ENCODE data around the gene ZNF579.
"Not testable (repeated sequence)": the region's sequence is repeated elsewhere in the genome, so short reads cannot be mapped to it uniquely, and the experiment has no call there.

The ZNF579 gene

DNA sequence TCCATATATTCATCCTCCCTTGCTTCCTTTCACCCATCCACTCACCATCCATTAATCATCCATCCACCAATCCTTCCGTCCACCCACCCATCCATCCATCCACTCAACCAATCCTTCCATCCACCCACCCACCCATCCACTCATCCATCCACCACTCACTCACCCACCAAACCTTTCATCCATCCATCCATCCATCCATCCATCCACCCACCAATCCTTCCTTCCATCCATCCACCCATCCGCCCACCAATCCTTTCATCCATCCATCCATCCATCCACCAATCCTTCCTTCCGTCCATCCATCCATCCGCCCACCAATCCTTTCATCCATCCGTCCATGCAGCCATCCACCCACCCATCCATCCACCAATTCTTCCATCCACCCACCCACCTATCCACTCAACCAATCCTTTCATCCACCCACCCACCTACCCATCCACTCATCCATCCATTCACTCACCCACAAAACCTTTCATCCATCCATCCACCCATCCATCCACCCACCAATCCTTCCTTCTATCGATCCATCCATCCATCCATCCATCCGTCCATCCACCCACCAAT is 38.3 kb downstream of the ZNF579 start:
- no peak for DNase-seq (ENCODE audit: extremely low read depth in 1 of 2, low read depth in 1 of 2)

DNA sequence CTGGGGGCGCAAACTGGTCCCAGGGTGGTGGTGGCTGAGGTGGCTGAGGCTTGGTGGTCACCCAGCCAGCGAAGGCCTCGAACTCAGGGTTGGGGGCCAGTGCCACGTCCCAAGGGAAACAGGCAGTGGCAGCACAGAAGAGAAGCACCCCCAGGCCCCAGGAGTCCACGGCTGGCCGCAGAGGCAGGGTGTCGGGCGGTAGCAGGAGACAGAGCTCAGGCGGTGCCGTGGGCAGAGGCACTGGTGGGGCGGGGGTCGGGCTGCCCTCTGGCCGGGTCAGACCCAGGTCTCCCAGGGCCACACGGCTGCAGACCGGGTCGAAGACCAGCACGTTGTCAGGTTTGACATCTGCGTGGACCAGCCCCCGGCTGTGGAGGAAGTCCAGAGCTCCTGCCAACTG is 39.6 kb downstream of the ZNF579 start:
- DNase-seq (ENCODE audit: extremely low read depth in 1 of 2, low read depth in 1 of 2), result no peak

DNA sequence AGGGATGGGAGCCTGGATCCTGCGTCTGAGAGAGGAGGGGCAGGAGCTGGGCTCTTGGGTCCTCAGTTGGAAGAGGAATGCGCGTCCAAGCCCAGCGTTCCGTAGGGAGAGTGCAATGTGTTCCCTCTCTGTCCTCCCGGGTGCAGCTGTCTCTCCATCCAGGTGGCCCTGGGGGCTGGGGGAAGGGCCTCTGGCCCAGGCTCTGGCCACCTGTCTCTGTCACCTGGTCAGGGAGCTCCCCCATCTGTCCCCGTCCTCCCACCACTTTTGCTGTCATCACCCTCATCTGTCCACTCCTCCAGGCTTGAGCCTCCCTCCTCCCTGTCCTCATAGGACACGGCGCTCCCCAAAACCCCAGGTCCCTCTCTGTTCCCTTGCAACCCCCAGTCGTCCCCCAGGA is 40.0 kb downstream of the ZNF579 start:
- no peak for DNase-seq (ENCODE audit: extremely low read depth in 1 of 2, low read depth in 1 of 2)

DNA sequence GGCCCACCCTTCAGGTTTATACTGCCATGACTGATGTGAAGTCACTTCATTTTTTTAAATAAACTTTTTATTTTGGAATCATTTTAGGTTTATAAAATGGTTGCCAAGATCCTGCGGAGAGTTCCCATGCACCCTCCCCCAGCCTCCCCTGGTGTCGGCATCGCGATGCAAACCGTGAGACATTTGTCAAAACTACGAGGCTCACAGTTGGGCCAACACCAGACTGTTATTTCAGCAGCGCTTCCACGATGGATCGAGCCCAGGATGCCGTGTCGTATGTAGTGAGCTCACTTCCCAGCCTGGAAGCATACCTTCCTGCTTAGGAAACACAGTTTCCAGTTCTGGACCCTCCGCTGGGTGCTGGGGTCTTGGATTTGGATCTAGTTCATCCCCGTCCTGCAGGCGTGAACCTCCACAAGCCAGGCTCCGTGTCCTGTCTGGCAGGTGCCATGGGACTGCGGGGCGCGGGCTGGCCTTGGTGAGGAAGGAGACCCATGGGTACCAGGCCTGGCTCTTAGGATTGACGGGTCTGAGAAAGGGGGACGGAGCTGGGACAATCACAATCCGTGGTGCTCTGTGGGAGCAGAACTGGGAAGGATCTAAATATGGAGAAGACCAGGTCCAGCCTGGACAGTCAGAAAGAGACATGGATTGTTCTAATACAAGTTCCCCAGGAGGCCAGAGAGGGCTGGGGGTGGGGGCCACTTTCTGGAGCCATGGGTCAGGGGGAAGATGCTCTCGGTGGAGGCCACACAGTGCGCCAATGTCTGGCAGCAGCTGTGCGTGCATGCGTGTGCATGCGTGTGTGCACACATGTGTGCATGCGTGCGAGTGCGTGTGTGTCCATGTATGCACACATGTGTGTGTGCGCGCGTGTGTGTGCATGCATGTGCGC is 41.3 kb downstream of the ZNF579 start:
- DNase-seq (ENCODE audit: extremely low read depth in 1 of 2, low read depth in 1 of 2), result no peak

DNA sequence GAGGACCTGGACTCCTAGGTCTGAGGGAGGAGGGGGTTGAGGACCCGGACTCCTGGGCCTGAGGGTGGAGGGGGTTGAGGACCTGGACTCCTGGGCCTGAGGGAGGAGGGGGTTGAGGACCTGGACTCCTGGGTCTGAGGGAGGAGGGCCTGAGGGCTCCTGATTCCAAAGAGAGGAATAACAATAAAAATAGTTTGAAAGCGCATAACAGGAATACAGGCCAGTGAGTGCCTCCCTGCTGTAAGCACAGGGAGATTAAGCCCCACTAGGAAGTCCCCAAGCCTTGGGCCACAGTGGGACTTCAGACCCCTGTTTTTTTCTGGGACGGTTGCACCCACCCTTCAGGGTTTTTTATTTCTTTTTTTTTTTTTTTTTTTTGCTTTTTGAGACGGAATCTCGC is 42.5 kb downstream of the ZNF579 start:
- no peak for DNase-seq (ENCODE audit: extremely low read depth in 1 of 2, low read depth in 1 of 2)

DNA sequence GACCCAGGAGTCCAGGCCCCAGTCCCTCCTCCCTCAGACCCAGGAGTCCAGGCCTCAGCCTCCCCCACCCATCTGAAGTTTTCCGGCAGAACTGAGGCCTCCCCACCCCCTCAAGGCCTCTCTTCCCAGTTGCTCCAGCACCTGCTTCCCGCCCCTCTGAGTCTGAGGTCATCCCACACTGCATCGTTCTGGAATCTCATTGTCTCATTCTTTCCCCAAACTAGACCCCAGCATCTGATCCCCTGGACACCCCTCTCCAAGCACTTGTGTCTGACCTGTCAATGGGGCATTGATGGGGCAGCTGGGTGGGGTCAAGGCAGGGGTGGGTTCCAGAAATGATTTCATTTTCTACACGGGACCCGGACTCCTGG is 42.9 kb downstream of the ZNF579 start:
- no peak for DNase-seq (ENCODE audit: extremely low read depth in 1 of 2, low read depth in 1 of 2)

DNA sequence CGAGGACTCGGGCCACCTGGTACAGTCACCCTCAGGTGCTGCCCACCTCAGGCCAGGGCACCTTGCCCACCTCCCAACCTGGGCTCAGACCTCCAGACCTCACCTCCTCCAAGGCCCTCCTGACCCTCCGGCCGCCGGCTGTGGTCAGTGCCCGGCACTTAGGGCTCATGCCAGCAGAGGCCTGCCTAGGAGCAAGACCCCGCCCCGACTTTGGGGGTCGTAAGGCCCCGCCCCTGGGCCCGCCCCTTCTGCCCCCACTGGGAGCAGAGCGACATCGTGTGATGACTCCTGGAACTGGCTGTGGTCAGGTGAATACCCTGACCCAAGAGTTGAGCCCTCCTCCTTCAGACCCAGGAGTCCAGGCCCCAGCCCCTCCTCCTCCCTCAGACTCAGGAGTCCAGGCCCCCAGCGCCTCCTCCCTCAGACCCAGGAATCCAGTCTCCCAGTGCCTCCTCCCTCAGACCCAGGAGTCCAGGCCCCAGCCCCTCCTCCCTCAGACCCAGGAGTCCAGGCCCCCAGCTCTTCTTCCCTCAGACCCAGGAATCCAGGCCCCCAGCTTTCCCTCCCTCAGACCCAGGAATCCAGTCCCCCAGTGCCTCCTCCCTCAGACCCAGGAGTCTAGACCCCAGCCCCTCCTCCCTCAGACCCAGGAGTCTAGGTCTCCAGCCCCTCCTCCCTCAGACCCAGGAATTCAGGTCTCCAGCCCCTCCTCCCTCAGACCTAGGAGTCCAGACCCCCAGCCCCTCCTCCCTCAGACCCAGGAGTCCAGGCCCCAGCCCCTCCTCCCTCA is 43.5 kb downstream of the ZNF579 start, which contains the start of gene SBK2:
Gene SBK2 (minus strand): TSS at position 183 of the 790 bp plus-strand sequence. CDS start 839 bp downstream, outside the sequence.
- DNase-seq (ENCODE audit: extremely low read depth in 1 of 2, low read depth in 1 of 2), result no peak

DNA sequence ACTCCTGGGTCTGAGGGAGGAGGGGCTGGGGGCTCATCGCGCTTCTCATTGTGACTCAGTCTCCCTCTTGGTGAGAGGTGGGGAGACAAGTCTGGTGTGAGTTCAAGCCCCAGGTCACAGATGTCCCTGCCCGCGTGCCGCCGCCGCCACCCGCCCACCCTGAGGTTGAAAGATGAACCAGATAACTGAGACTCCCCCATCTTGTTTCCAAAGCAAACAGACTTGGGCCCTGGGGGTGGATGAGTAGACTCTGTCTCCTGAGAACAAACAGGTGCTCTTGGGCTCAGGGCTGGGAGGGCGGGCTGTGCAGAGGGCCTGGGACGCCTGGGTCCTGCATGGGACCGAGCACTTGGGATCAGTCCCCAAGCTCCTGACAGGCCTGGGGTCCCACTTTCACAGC is 44.3 kb downstream of the ZNF579 start:
- DNase-seq (ENCODE audit: extremely low read depth in 1 of 2, low read depth in 1 of 2), result no peak

DNA sequence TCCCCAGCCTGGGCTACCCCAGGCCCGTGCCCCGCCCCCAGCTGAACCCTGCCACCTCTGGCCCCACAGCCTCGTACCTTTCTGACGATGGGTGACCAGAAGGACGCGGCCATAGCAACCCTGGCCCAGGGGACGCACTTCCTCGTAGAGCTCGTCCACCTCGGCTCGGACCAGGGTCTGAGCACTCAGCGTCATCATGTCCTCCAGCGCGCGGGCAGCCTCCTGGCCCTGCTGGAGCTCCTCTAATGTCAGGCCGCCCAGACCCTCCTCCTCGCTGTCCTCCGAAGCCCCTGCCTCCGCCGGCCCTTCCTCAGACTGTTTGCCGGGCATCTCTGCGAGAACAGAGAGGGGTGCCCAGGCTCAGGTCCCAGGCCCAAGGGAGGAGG is 44.7 kb downstream of the ZNF579 start:
- DNase-seq (ENCODE audit: extremely low read depth in 1 of 2, low read depth in 1 of 2), result no peak

DNA sequence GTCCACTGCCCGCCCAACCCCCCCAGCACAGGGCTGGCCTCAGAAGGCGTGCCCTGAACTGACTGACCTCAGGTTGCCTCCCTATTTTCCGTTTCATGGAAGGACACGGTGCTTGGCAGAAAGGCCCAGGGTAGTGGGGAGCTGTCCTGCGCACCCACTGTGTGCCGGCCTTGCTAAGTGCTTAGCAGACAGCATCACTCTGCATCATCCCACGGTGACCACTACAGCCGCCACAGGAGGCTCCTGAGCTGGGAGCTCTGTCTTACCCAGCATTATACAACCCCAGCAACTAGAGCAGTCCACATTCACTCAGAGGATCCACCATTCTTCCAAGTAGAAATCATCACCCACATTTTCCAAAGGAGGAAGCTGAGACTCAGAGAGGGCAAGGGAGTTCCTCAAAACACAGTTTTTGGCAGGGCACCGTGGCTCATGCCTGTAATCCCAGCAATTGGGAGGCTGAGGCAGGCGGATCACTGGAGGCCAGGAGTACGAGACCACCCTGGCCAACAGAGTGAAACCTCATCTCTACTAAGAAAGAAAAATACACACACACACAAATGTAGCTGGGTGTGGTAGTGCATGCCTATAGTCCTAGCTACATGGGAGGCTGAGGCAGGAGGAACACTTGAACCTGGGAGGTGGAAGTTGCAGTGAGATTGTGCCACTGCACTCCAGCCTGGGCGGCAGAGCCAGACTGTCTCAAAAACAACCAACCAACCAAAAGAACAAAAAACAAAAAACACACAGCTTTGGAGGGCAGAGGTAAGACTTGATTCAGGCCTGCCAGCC is 45.3 kb downstream of the ZNF579 start:
- no peak for DNase-seq (ENCODE audit: extremely low read depth in 1 of 2, low read depth in 1 of 2)

DNA sequence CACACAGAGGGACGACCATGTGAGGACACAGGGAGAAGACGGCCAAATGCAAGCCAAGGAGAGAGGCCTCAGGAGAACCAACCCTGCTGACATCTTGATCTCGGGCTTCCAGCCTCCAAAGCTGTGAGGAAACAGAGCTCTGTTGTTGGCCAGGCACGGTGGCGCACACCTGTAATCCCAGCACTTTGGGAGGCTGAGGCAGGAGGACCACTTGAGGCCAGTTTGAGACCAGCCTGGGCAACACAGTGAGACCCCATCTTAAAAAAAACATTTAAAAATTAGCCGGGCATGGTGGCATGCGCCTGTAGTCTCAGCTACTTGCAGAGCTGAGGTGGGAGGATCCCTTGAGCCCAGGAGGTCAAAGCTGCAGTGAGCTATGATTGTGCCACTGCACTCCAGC is 46.4 kb downstream of the ZNF579 start:
- not testable (repeated sequence) for DNase-seq (ENCODE audit: extremely low read depth in 1 of 2, low read depth in 1 of 2)

DNA sequence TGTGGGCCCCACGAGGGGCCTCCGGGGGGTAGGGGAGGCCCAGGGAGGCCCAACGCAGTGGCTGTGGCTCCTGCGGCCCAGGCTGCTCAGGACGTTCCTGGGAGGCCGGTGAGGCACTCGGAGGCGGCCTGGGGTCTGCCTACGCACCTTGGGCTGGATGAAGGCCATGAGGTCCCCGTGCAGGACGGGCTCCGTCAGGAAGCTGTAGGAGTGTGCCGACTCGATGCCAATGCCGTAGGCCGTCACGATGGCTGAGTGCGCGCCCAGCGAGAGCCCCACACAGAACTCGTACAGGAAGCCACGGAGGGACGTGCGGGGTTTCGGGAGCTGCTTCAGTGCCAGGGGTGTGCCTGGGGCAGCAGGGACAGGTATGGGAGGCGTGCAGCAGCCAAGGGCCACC is 49.7 kb downstream of the ZNF579 start:
- DNase-seq (ENCODE audit: extremely low read depth in 1 of 2, low read depth in 1 of 2), result no peak

DNA sequence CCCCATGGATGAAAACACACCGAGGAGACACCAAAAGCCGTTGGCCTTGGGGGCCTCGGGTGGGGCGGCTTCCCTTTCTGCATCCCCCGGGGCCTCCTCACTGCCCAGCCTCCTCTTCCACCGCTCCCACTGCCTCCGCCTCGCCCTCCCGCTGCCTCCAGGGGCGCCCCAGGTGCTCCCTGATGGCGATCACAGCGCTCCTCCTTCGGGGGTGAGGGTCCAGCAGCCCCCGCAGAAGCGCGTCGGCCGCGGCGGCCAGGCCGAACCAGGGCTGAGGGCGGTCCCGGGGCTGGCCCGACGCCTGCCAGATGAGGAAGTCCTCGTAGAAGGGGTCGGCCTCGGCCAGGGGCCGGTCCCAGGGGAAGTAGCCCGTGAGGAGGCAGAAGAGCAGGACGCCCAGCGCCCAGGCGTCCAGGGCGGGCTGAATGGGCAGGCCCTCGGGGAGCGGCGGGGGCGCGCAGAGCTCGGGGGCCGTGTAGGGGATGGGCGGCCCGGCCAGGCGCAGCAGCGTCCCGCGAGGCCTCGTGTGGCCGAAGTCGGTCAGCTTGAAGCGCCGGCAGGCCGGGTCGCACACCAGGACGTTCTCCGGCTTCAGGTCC is 50.9 kb downstream of the ZNF579 start:
- no peak for DNase-seq (ENCODE audit: extremely low read depth in 1 of 2, low read depth in 1 of 2)

DNA sequence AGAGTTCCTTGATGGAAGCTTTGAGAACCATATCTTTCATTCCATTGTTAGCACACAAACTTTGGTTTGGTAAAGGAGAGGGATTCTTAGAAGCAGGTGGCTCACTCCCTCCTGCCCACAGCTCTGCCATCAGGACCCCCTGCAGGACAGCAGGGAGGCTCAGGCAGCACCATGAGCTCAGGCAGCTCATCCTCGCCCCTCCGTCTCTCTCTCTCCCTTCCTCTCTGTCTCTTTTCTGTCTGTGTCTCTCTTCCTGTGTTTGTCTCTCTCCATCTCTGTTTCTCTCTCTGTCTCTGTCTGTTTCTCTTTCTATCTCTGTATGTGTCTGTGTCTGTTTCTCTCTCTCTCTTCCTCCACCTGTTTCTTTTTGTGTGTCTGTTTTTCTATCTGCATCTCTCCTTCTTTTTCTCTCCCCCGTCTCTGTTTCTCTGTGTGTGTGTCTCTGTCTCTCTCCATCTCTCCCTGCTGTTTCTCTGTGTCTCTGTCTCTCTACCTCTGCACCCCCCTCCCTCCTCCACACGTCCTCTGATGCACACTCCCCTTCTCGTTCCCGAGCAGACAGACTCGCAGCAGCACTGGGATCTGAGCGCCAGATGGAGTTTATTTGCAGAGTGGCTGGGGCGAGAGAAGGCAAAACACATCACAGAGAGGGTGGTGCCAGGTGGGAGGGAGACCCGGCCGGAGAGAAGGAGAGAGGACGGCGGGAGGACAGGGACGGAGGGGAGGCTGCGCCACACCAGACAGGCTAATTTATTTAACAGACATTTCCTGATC is 52.4 kb downstream of the ZNF579 start:
- no peak for DNase-seq (ENCODE audit: extremely low read depth in 1 of 2, low read depth in 1 of 2)

DNA sequence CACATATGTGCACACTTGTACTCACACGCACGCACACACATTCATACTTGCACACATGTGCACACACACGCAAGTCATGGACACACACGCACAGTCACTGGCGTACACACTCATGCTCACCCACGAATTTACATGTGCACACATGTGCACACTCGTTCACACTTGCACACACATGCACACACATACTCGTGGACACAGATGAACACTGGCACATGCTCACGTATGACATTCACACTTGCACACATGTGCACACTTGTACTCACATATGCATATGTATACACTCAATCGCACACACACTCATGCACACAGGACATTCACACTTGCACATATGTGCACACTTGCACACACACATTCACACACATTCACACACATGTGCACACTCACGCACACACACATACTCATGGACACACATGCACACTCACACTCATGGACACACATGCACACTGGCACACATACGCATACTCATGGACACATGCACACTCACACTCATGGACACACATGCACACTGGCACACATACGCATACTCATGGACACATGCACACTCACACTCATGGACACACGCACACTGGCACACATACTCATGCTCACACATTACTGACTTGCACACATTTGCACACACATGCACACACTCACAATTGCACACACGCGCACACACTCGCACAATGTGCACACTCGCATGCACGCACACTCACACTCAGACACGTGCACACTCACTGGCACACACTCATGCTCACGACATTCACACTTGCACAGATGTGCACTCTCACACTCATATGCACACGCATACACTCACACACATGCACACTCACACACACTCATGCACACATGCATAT is 53.2 kb downstream of the ZNF579 start:
- DNase-seq (ENCODE audit: extremely low read depth in 1 of 2, low read depth in 1 of 2), result no peak
